Raji (cell line): Measurements from ENCODE around the gene OGG1.
A peak's percentile ranks its signal among the peaks of the same experiment; 100 is the strongest.

Experiments
- POLR2A ChIP-seq: IDR thresholded peaks from 2 replicates; pipeline ENCODE4 v1.6.1; 2011; ENCODE audit warnings: low read depth, low read length, control low read depth; ENCODE audit not compliant: insufficient read depth

OGG1 gene

GRCh38 chr3:9746330-9746729, 3.4 kb upstream of the OGG1 start:
- TF ChIP-seq POLR2A, result no peak

DNA sequence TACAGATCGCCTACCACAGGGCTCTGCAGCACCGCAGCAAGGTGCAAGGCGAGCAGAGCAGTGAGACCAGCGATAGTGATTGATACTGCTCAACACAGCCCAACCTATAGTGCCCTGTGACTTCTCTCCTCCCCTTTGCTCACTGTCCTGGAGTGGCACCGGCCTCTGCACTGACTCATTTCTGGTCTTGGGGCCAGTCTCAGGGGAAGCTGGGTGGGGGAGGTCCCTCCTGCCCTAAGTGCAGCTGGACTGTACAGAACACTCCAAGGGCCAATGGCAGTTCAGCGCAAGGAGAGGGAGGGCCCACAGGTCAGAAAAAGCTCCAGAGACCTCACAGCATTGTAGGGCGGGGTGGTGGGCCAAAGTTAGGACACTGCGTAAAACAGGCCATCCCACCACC, 2.5 kb upstream of the OGG1 start:
- TF ChIP-seq POLR2A, result no peak

- TF ChIP-seq POLR2A, result no peak
Measured at GRCh38 chr3:9748031-9748430, 1.7 kb upstream of the OGG1 start.

- TF ChIP-seq POLR2A, result no peak
Measured at GRCh38 chr3:9749296-9749644, 482 bp upstream of the OGG1 start.

DNA sequence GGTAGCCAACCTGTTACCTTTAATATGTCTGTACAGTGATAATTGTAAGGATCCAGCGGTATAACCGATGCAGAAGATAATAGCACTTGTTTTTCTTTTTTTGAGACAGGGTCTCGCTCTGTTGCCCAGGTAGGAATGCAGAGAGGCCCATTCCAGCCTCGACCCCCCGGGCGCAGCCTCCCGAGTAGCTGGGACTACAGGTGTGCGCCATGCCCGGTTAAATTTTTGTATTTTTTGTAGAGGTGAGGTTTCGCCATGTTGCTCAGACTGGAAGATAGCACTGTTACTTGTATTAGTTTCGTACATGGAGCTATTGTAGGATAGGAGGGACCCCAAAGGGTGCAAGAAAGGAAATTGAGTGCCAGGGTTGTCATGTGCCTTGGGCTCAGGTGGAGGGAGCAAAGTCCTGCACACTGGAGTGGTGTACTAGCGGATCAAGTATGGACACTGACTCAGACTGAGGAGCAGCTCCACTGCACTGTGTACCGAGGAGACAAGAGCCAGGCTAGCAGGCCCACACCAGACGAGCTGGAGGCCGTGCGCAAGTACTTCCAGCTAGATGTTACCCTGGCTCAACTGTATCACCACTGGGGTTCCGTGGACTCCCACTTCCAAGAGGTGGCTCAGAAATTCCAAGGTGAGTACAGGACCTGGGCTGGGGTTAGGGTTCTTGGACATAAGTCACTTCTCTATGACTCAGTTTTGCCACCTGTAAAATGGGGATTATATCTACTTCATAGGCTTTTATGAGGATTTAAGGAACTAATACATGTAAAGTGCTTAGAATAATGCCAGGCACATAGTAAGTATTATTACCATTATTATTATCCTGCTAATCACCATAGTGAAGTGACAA, 1.0 kb downstream of the OGG1 start:
- TF ChIP-seq POLR2A, result no peak

DNA sequence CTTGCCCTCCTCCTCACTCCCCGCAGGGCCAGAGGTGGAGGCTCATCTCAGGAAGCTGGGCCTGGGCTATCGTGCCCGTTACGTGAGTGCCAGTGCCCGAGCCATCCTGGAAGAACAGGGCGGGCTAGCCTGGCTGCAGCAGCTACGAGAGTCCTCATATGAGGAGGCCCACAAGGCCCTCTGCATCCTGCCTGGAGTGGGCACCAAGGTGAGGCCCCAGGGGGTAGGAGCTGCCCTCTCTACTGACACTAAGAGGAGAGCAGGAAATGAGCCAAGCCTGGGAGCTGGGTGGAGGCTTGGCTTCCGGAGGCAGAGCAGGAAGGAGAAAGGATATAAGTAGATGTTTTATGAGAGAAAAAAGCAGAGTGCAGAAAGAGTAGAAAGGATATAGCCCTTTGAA, 4.9 kb downstream of the OGG1 start:
- no peak for TF ChIP-seq POLR2A

DNA sequence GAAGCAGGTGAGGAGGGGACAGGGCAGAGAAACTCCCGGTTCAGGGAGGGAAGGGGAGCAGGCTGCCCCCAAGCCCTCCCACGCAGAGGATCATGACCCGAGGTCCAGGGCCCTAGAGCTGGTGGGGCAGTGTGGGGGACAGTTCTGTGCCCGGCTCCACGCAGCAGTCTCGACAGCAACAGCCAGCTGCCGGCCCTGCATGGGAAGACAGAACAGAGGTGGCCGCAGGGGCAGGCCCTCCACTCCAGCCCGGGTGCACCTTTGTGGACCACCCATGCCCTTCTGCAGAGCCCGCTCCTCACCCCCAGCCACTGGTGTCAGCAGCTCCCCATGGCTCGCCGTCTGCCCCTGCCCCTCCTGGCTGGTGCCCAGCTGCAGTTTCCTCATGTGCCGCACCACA, 7.7 kb downstream of the OGG1 start:
- no peak for TF ChIP-seq POLR2A

GRCh38 chr3:9760779-9761505, 11.2 kb downstream of the OGG1 start:
- no peak for TF ChIP-seq POLR2A

DNA sequence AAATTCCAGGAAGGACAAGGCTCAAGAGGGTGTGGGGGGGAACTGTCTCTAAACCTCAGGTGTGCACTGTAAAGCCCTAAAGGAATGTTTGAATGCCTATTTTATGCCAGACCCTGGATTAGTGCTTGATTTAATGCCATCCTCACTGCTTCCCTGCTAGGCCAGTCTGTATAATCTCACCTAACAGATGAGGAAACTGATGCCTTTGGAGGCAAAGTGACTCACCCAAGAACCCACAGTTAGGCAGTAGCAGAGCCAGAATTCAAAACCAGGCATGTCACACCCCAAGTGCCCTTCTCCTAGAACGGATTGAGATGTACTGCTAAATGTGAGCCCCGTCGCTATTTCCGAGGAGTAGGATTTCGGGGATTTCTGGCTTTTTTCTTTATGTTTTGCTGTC, 12.2 kb downstream of the OGG1 start:
- no peak for TF ChIP-seq POLR2A

GRCh38 chr3:9762871-9763270, 13.1 kb downstream of the OGG1 start:
- TF ChIP-seq POLR2A, result no peak

DNA sequence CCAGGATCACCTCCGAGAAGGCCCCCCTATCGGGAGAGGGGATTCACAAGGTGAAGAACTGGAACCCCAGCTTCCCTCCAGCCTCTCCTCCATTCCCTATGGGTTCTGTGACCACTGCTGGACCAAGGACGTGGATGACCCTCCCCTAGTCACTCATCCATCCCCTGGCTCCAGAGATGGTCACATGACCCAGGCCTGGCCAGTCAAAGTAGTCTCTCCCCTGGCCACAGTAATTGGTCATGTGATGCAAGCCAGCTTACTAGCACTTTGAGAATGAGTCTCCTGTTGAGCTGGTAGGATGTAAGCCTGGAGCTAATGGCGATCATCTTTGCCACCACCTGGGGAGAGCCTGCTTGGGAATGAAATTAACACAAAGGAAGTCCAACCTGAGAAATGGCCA, 16.1 kb downstream of the OGG1 start:
- TF ChIP-seq POLR2A, result no peak

- 0 out of 2 replicates have a peak, but pooled peaks have one; percentile 17 for TF ChIP-seq POLR2A
Measured at GRCh38 chr3:9767418-9767817, 17.7 kb downstream of the OGG1 start.

GRCh38 chr3:9768141-9768775, 18.5 kb downstream of the OGG1 start:
- TF ChIP-seq POLR2A, result no peak; the same call in 1 of the 2 replicates

GRCh38 chr3:9769012-9769411, 19.3 kb downstream of the OGG1 start:
- TF ChIP-seq POLR2A, result 0 out of 2 replicates have a peak, but pooled peaks have one; percentile 21

- no peak for TF ChIP-seq POLR2A
Measured at GRCh38 chr3:9769426-9770275, 19.9 kb downstream of the OGG1 start, which contains the start of gene CAMK1. TSS of gene CAMK1 (minus strand) at chr3:9769947. CDS start at chr3:9767749, 2,198 bp downstream.
